ENCODE data around the gene ELP1.

DNA sequence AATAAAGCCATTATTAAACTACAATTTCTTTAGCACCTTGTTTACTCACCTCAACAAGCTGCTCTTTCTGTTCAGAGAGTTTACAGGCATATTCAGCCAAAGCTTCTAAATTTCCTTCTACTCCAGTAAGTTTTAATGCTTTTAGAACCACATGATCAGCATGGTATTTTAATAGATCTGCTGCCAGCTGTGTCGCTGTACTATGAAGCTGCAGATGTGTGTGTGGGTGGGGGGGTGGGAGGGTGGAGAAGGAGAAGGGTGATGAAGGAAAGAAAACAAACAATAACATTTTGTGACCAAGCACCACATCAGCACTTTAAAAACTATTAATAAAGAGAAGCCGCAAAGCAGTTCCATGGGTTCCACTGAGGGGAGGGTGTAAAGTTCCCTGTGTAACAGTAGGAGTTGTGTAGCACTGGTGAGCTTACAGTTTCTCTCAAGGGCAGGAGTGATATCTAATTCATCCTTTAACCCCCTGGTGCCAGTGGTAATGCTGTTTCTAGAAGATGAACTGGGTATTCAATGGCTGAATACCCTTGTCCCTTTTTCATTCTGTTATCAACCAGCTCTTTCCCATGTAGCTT is 38.8 kb upstream of the ELP1 start:
- no peak for TF ChIP-seq POLR2A (IDR thresholded peaks at IDR 0.05)
- TF ChIP-seq CTCF (IDR thresholded peaks at IDR 0.05): no peak

Data from lower leg skin (tissue), 3 donors.